Erythroblast (primary cell): ENCODE data around the gene SCARF2.

ENCODE experiments used
- GATA1 ChIP-seq: IDR thresholded peaks from 2 replicates; pipeline ENCODE4 v1.6.1; 2011; ENCODE audit warnings: low read depth, mild to moderate bottlenecking, control low read depth, low read length, moderate library complexity
- POLR2A ChIP-seq: IDR thresholded peaks from 2 replicates; pipeline ENCODE4 v1.6.1; 2011; ENCODE audit warnings: mild to moderate bottlenecking, low read length

DNA sequence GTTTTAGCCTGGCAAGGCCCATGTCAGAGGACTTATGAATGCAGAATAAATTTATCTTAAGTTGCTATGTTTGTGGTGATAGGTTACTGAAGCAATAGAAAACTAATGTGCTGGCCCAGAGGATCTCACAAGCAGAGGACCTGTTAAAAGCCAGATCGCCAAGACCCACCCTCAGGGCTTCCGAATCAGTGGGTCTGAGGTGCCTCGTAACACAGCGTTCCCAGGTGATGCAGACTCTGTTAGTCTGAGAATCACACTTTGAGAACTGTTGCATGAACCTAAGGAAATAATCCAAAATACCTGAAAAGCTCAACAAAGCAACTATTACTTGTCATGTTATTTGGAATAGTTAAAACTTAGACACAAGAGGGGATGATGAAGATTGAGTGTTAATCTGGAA lies 6.7 kb upstream of the SCARF2 start:
- TF ChIP-seq POLR2A: no peak
- no peak for TF ChIP-seq GATA1
